ENCODE measurements around the gene SELENOV.

SELENOV gene

GRCh38 chr19:39494661-39495060, 20.3 kb upstream of the SELENOV start:
- no peak for DNase-seq

GRCh38 chr19:39496063-39496462, 18.9 kb upstream of the SELENOV start:
- DNase-seq = no peak

- no peak for DNase-seq
Measured at GRCh38 chr19:39497701-39497995, 17.3 kb upstream of the SELENOV start.

DNA sequence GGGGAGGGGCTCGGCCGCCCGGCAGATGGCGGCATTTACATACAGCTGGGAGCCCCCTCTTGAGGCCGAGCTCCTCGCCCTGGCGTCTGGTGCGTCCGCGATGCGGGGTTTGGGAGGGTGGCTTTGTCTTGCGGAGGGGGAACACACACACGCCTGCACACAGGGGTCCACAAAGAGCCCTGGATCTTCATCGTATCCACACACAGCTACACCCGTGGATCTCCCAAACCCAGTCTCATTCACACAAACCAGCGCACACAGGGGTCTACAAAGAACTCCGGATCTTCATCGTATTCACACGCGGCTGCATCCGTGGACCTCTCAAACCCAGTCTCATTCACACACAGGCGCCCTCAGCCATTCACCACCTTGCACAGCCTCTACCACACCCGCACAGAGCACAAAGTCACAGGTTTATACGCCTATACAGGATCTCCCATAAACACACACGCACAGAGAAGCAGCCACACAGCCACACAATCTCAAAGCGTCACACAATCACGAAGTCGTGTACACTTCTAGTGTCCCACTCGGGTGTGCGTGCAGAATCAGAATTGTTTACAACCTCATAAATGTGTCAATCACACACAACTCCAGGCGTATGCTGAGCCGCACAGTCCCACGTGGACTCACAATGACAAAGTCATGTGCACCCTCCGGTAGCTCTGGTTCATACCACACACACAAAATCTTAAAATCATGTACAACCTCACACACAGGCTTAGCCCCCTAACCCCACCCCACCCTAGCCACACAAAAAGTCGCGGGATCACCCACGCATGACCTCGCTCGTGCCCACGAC, 16.7 kb upstream of the SELENOV start:
- peak; percentile 74 for DNase-seq

DNA sequence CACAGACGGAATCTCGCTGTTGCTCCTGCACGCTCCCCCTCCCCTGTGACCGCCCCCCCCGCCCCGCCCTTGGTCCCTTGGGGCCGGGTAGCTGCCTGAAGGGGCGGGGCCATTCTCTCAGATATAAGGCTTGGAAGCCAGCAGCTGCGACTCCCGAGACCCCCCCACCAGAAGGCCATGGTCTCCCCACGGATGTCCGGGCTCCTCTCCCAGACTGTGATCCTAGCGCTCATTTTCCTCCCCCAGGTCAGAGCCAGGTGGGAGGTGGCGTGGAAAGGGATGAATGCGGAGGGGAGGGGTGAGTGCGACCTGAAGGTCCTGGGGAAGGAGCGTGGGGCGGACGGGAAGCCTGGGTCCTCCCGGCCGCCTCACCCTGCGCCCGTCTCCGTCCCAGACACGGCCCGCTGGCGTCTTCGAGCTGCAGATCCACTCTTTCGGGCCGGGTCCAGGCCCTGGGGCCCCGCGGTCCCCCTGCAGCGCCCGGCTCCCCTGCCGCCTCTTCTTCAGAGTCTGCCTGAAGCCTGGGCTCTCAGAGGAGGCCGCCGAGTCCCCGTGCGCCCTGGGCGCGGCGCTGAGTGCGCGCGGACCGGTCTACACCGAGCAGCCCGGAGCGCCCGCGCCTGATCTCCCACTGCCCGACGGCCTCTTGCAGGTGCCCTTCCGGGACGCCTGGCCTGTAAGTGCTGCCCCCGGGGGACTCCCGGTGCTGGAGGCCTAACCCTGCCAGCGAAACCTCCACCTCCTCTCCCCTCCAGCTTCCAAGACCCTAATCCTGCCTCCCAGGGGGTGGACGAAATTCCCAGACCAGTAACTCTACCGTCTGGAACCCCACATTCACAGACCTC, 15.9 kb upstream of the SELENOV start, which contains the start of gene DLL3:
DLL3 (plus strand) TSS at position 150 of the 845 bp plus-strand sequence; CDS start at position 178, 28 bp downstream.
- peak; percentile 58 for DNase-seq

DNA sequence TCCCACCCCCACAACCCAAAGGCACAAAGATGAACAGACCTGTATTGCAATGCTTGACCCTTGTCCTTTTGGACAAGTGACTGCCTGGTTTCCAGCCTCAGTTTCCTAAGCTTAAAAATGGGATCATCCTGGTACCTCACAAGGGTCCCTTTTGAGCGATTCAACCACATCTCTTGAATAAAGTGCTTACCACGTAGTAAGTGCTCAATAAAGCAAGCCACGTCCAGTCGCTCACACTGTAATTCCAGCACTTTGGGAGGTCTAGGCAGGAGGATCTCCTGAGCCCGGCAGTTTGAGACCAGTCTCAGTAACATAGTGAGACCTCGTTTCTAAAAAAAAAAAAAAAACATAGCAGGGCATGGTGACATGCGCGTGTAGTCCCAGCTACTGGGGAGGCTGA, 15.0 kb upstream of the SELENOV start:
- DNase-seq = no peak

DNA sequence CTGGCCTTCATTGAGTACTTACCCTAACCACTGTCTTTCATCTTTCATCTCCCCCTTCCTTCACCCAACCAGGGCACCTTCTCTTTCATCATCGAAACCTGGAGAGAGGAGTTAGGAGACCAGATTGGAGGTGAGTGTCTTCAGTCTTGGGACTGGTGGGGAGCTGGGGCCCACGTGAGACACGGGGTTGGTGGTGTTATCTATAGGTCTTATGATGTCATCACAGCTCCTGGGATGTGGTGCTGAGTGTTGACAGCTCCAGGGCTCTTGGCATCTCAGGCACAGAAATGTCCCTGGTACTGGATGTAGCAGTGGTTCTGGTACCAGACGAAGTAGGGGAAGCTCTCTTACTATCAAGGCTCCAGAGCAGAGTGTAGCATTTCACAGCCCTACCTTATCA, 14.4 kb upstream of the SELENOV start:
- DNase-seq = no peak

GRCh38 chr19:39501340-39501739, 13.6 kb upstream of the SELENOV start:
- DNase-seq = no peak

DNA sequence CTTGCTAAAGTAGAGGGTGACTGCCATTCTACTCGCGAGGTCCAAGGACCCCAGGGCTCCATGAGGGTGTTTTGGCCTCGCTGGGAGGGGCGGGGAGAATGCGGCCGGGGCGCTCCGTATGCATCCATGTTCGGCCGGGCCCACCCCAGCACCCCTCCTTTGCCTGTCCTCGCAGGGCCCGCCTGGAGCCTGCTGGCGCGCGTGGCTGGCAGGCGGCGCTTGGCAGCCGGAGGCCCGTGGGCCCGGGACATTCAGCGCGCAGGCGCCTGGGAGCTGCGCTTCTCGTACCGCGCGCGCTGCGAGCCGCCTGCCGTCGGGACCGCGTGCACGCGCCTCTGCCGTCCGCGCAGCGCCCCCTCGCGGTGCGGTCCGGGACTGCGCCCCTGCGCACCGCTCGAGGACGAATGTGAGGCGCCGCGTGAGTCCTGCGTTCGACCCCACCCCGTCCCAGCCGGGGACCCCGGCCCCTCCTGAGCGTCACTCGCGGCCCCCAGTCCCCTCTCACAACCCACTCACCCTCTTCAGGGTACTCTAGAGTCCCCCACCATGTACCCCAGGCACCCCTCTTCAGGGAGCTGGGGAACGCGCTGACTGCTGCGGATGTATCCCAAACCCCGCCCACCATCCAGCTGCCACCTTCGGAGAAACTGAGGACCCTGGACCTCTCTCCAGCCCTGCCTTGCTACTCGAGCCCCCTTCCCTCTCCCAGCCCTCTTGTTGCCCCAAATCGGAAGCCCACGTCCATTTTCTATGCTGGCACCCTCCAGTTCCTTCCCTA, 12.1 kb upstream of the SELENOV start:
- DNase-seq = no peak

DNA sequence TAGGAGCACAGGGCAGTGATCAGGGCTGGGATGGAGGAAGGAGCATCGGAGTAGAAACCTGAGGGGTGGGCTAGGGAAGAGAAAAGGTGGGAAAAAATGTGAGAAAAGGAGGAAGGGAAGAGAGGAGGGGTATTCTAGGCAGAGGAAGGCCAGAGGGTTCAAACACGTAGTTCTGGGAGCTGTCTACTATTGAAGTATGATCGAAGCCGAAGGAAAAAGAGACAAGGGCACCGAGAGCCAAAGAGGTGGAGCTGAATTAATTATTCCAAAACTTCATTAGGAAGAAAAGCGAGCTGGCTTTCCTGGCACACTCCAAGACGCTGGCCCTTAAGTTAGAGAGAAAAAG, 8.4 kb upstream of the SELENOV start:
- DNase-seq = no peak

GRCh38 chr19:39506944-39507714, 7.8 kb upstream of the SELENOV start:
- DNase-seq = no peak

DNA sequence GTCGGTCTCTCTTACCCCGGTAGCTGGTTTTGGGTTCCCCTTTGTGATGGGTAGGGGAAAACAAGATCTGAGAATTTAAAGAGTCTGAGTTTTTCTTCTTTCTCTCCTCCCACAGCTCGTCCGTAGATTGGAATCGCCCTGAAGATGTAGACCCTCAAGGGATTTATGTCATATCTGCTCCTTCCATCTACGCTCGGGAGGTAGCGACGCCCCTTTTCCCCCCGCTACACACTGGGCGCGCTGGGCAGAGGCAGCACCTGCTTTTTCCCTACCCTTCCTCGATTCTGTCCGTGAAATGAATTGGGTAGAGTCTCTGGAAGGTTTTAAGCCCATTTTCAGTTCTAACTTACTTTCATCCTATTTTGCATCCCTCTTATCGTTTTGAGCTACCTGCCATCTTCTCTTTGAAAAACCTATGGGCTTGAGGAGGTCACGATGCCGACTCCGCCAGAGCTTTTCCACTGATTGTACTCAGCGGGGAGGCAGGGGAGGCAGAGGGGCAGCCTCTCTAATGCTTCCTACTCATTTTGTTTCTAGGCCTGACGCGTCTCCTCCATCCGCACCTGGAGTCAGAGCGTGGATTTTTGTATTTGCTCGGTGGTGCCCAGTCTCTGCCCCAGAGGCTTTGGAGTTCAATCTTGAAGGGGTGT, 7.1 kb upstream of the SELENOV start:
- DNase-seq = no peak

DNA sequence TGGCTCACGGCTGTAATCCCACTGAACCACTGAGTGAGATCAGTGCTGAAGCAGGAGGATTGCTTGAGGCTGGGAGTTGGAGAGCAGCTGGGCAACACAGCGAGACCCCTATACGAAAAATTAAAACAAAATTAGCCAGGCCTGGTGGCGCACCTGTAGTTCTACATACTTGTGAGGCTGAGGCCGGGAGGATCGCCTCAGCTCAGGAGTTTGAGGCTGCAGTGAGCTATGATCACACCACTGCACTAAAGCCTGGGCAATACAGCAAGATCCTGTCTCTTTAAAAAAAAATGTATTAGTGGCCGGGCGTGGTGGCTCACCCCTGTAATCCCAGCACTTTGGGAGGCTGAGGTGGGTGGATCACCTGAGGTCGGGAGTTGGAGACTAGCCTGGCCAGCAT, 6.3 kb upstream of the SELENOV start:
- DNase-seq = no peak

GRCh38 chr19:39509233-39509632, 5.7 kb upstream of the SELENOV start:
- no peak for DNase-seq

GRCh38 chr19:39512988-39513387, 2.0 kb upstream of the SELENOV start:
- no peak for DNase-seq

- no peak for DNase-seq
Measured at GRCh38 chr19:39515551-39516191, 732 bp downstream of the SELENOV start.

GRCh38 chr19:39516270-39516669, 1.3 kb downstream of the SELENOV start:
- no peak for DNase-seq

DNA sequence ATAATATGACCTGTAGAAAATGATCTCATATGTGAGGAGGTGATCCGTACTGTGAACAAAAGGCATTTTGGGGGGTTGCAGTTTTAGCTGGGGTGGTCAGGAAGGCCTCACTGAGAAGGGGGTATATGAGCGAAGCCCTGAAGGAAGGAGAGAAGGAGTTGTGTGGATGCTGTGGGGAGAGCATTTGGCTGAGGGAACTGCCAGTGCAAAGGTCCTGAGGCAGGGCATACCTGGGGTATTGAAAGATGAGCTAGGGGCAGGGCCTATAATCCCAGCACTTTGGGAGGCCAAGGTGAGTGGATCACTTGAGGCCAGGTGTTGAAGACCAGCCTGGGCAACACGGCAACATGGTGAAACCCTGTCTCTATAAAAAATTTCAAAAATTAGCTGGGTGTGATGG, 2.5 kb downstream of the SELENOV start:
- no peak for DNase-seq

DNA sequence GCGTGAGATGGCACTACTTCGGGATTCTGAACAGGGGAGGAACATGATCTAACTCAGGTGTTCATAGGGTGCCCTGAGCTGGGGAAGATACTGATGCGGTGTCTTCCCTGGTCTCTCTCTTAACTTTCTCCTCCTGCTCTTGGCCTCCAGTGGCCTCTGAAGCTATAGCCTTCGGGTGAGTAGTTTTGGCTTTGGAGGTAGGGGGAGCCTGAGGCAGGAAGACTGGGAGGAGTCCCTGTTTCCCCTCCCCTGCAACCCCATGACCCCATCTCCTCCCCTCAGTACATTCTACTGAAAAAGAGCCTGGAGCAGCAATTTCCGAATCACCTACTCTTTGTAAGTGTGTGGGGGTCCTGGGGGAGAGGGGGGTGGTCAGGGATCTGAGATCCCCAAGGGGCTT, 3.5 kb downstream of the SELENOV start:
- DNase-seq = no peak

DNA sequence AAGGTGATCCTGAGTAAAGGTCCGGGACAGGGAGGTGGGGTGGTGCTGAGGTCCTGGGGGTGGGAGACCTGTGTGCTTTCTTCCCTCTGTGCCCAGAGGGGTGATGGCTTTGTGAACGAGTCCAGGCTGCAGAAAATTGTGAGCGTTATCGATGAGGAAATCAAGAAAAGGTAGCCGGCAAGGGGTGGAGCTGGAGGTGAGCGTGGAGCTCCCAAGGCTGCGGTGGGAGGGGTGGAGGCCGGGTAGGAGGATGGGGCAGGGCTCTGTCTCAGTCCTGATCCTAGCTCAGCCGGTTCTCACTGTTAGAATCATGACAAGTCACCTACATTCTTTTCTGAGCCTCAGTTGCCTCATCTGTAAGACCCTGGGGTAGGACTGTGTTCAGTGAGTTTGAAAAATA, 4.0 kb downstream of the SELENOV start:
- DNase-seq = no peak

- DNase-seq = no peak
Measured at GRCh38 chr19:39520541-39521484, 5.9 kb downstream of the SELENOV start.
